NOMO-1 treated with DMSO at 0.1 percent for 48 hours (cell line): Measurements from ENCODE around the gene GLTPD2.
A peak's percentile ranks its signal among the peaks of the same experiment; 100 is the strongest.

Experiments used
- DNase-seq: peaks from one replicate; lab custom pipeline; 2025; ENCODE audit not compliant: unreplicated experiment; lab: John Stamatoyannopoulos, UW

The GLTPD2 gene

GRCh38 chr17:4771519-4772234, 17.1 kb upstream of the GLTPD2 start, which contains the start of gene TM4SF5:
TM4SF5 (plus strand) TSS chr17:4771886; CDS start chr17:4771923, 37 bp downstream.
- no peak for DNase-seq

DNA sequence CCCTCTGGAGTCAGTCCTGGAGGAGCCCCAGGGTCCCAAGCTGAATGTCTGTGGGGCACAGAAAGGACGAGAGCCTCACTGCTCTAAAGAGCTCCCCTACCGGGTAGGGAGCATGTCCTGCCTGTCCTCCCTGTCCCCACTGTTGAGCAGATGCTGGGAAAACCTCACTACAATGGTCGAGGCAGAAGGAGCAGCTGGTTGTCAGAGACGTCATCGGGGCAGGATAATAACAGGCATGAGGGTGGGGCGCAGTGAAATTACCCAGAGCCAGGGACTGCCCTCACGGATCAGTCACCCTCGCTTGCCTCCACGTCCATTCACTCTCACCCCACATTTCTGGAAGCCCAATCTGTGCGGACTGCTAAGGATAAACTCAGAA, 16.5 kb upstream of the GLTPD2 start:
- DNase-seq: no peak

- DNase-seq: no peak
These were observed 10.6 kb upstream of the GLTPD2 start for GRCh38 chr17:4777969-4778760.

DNA sequence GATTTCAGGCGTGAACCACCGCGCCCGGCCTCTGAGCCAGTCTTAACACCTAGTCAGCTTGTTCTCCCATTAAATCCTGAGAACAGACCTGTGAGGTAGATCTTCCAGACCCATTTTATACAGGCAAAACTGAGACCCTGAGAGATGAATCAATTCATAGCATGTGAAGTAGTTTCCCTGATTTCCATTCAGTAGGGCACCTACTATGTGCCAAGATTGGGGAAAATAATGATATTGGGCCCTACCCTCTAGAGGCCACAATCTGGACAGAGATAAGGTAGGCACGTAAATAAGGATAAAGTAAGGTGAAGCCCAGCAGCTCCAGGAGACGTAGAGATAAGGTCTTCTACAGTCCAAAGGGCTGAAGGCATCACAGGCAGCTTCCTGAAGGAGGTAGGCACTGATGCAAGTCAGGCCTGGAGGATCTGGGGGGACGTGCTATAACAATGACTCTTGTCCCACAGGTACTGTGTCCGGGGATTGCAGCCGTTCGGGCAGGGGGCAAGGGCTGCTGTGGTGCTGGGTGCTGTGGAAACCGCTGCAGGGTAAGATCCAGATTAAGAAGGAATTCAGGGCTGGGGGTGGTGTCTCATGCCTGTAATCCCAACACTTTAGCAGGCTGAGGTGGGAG, 8.3 kb upstream of the GLTPD2 start:
- no peak for DNase-seq

DNA sequence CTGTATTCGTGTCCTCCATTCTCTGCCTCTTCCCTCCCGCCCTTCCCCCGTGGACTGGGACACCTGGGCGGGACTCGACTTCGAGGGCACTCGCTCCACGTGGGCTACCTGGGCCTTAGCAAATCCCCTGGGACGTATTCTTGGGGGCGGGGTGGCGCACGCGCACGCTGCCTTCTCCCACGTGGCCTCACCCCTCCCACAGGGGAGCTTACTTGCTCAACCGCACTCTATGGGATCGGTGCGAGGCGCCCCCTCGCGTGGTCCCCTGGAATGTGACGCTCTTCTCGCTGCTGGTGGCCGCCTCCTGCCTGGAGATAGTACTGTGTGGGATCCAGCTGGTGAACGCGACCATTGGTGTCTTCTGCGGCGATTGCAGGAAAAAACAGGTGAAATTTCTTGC, 6.1 kb upstream of the GLTPD2 start:
- peak; percentile 15 for DNase-seq

GRCh38 chr17:4785311-4786105, 3.3 kb upstream of the GLTPD2 start:
- DNase-seq: no peak

GRCh38 chr17:4786106-4786511, 2.7 kb upstream of the GLTPD2 start, which contains the start of gene VMO1:
VMO1 (minus strand) TSS chr17:4786364; CDS start chr17:4786352, 12 bp downstream.
- DNase-seq: no peak

GRCh38 chr17:4786516-4786915, 2.2 kb upstream of the GLTPD2 start:
- no peak for DNase-seq

DNA sequence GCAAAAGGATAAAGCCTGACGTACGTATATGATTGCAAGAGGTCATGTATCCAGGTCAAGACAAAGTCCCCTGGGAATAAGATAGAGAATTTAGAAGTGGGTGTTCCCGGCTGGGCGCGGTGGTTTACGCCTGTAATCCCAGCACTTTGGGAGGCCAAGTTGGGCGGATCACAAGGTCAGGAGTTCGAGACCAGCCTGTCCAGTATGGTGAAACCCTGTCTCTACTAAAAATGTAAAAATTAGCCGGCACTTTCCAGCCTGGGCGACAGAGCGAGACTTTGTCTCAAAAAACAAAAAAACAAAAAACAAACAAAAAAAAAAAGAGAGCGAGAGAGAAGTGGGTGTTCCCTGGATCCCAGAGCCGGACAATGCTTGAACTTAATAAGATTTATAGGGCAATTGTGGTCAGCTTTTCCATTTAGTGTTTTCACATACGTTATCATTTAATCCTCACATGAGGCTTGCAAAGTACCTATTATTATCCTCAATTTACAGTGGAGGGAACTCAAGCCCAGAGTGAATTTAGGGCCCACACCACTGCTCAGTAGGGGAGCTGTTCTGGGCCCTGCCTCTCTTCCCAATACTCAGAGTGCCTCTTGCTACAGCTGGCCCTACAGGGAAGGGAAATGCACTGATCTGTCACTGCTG, 481 bp upstream of the GLTPD2 start:
- no peak for DNase-seq

DNA sequence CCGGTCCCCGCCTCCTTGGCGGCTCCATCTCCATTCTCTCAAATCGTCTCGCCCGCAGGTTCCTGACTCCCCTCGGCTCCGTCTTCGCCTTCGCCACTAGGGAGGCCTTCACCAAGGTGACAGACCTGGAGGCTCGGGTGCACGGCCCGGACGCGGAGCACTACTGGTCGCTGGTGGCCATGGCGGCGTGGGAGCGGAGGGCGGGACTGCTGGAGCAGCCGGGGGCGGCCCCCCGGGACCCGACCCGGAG, 862 bp downstream of the GLTPD2 start:
- peak; percentile 62 for DNase-seq

DNA sequence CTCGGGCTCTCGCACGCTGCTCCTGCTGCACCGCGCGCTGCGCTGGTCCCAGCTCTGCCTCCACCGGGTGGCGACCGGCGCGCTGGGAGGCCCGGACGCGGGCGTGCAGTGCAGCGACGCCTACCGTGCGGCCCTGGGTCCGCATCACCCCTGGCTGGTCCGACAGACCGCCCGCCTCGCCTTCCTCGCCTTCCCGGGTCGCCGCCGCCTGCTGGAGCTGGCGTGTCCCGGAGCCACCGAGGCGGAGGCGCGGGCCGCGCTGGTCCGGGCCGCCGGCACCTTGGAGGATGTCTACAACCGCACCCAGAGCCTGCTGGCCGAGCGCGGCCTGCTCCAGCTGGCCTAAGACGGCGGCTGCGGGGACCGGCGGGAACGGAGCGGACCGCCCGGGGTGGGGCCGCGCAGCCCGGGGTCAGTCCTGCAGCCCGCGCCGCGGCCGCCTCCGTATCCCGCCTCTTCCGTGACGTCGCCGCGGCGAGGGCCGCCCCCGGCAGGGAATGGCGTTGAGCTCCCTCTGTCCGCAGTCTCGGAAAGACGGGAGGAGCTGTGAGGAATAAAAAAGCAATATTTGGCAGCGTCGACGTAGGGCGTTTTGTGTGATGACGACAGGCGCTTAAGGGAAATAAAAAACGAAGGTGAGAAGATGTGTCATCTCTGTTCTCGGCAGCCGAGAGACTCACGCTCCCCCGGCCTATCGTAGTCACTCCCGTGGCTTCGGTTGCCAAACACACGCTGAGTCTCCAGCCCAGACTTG, 1.4 kb downstream of the GLTPD2 start:
- DNase-seq: peak; percentile 74

GRCh38 chr17:4790705-4791088, 1.9 kb downstream of the GLTPD2 start:
- DNase-seq: no peak

- DNase-seq: no peak
These were observed 6.4 kb downstream of the GLTPD2 start for GRCh38 chr17:4795168-4795567.

- DNase-seq: peak; percentile 1
These were observed 7.8 kb downstream of the GLTPD2 start for GRCh38 chr17:4796552-4796920.

DNA sequence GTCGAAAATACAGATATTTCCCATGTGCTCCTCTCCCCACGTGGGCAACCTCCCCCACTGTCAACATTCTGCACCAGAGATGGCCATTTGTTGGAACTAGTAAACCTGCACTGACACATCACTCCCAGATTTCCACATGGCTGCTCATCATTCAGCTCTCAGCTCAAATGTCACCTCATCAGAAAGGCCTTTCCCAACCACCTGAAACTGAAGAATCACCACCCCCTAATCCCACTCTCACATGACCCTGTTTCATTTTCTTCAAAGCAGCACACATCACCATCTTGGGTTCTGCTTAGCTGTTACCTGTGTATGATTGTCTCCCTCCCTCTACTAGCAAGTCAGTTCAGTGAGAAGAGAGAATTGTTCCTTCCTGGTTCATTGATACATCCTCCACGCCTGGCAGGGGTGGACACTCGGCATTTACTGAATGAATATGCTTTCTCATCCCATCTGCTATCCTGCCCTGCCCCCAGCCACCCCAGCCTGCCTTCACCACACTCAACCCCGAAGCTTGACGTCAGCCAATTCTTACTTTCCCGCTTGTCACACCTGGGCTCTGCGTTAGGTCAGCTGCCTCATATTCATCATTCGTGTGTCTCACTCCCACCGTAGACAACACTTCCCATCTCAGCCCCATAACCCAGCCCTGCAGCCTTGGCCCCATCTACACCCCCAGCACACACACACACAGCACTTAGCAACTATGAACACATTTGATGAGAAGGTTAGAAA, 11.9 kb downstream of the GLTPD2 start:
- DNase-seq: no peak

DNA sequence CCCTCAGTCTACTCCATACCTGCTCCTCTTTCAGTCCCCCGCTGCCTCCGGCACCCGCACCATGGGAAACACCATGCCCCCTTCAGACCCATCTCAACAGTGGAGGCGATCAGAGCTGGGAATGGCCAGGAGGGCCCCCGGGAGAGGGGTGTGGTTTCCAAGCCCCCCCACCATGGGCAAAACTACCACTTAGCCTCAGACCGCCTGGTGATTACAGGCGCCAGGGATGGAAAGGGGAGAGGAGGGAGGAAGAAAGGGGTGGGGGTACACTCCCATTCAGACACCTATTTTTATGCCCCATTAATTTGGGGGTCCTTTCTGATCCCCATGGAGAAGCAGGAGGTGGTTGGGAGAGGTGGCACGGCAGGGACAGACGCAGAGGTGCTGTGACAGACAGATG, 13.5 kb downstream of the GLTPD2 start, which contains the start of gene C17orf114:
TSS of gene C17orf114 (minus strand) at position 101 of the 400 bp plus-strand sequence.
- no peak for DNase-seq

- DNase-seq: no peak
These were observed 17.7 kb downstream of the GLTPD2 start for GRCh38 chr17:4806456-4806776.

GRCh38 chr17:4806777-4807604, 18.2 kb downstream of the GLTPD2 start, which contains the start of gene PLD2:
PLD2 (plus strand) TSS chr17:4807152; CDS start chr17:4807773, 621 bp downstream.
- peak; percentile 66 for DNase-seq
